Retinal pigment epithelial cell (primary cell): Measurements from ENCODE around the gene USP12.

Experiments
- DNase-seq: peaks from one replicate; pipeline ENCODE4 v3.0.0-alpha.2; 2010; ENCODE audit warnings: low read depth
- H3K4me3 ChIP-seq: 2 replicates; pipeline ENCODE4 v1.5.1; 2011; ENCODE audit warnings: mild to moderate bottlenecking, low read length, control low read depth, moderate library complexity
- TF ChIP-seq, protein P1 (sequence below): conservative IDR thresholded peaks from 2 replicates; pipeline ENCODE4 v1.5.1; 2011; ENCODE audit warnings: low read depth, low read length, control low read depth, inconsistent platforms

The USP12 gene

DNA sequence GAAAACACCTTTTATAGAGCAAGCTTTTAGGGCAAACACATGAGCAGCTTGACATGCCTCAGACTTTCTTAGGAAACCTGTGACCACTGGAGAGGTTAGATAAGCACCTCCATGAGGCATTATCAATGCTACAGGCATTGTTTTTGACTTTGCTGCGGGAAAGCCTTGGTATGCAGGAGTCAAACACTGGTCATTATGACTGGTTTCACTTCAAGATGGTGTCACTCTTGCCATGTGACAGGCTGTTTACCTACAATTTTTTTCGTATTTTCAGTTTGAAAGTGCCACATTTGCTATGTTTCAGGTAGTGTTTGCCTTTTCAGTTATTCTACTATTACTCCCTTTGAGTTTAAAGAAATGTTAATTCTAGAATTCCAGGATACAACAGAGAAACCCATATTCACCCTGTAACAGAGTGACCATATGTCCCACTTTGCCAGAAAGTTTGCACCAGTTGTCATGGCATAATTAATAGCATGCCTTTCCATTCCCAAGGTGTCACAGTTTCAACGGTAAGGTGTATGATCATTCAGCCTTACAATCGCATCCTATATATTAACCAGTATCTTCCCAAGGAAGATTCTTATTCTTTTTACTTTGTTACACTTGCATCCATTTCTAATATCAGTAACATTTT is 33.0 kb downstream of the USP12 start:
- TF ChIP-seq, protein P1, sequence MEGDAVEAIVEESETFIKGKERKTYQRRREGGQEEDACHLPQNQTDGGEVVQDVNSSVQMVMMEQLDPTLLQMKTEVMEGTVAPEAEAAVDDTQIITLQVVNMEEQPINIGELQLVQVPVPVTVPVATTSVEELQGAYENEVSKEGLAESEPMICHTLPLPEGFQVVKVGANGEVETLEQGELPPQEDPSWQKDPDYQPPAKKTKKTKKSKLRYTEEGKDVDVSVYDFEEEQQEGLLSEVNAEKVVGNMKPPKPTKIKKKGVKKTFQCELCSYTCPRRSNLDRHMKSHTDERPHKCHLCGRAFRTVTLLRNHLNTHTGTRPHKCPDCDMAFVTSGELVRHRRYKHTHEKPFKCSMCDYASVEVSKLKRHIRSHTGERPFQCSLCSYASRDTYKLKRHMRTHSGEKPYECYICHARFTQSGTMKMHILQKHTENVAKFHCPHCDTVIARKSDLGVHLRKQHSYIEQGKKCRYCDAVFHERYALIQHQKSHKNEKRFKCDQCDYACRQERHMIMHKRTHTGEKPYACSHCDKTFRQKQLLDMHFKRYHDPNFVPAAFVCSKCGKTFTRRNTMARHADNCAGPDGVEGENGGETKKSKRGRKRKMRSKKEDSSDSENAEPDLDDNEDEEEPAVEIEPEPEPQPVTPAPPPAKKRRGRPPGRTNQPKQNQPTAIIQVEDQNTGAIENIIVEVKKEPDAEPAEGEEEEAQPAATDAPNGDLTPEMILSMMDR, result no peak
- no peak overlapping the region for H3K4me3 ChIP-seq
- no peak for DNase-seq

GRCh38 chr13:27137759-27138158 is 33.9 kb downstream of the USP12 start:
- no peak overlapping the region for H3K4me3 ChIP-seq
- DNase-seq, result no peak
- TF ChIP-seq, protein P1, result no peak

GRCh38 chr13:27135023-27135422 is 36.6 kb downstream of the USP12 start:
- TF ChIP-seq, protein P1, result no peak
- no peak for DNase-seq

GRCh38 chr13:27133889-27134288 is 37.7 kb downstream of the USP12 start:
- TF ChIP-seq, protein P1, result no peak
- H3K4me3 ChIP-seq, result no peak overlapping the region
- DNase-seq, result no peak

More at GRCh38 chr13:27135023-27135422, 36.6 kb downstream of the USP12 start:
- H3K4me3 ChIP-seq, result no peak overlapping the region

- no peak overlapping the region for H3K4me3 ChIP-seq
- TF ChIP-seq, protein P1, result no peak
- DNase-seq, result no peak
Observed at GRCh38 chr13:27132538-27132937, 39.1 kb downstream of the USP12 start.

- TF ChIP-seq, protein P1, result no peak
- DNase-seq, result no peak
Observed at GRCh38 chr13:27131906-27132305, 39.7 kb downstream of the USP12 start.

GRCh38 chr13:27130979-27131623 is 40.5 kb downstream of the USP12 start:
- TF ChIP-seq, protein P1, result no peak
- DNase-seq, result no peak
- H3K4me3 ChIP-seq, result no peak overlapping the region

More at GRCh38 chr13:27131906-27132305, 39.7 kb downstream of the USP12 start:
- H3K4me3 ChIP-seq, result no peak overlapping the region
